Stomach (tissue), 4 donors: ENCODE results near the gene RAMACL.

ENCODE experiments used
- EP300 ChIP-seq: sonication (generic); formaldehyde crosslinking; IDR thresholded peaks from one replicate; pipeline ENCODE4 v1.6.1; 2017; ENCODE audit warnings: antibody characterized with exemption
- POLR2A ChIP-seq, 4 donors: fragments of 450-650 bp; IDR thresholded peaks; one replicate each; pipeline ENCODE4 v1.6.1; 2016; ENCODE audit warnings: antibody characterized with exemption in 4 of 4, control low read depth in 2 of 4, mild to moderate bottlenecking in 1 of 4, moderate library complexity in 1 of 4
- POLR2AphosphoS5 ChIP-seq, 3 donors: sonication (generic); formaldehyde crosslinking; IDR thresholded peaks; one replicate each; pipeline ENCODE4 v1.6.1; 2016; ENCODE audit warnings: antibody characterized with exemption in 3 of 3
- TF ChIP-seq, protein P1 (sequence below), 7 experiments: fragments of 450-650 bp in 4 of 7; fragments of 200-600 bp in 3 of 7; sonication (generic) in 3 of 7; IDR thresholded peaks; one replicate each; pipeline ENCODE4 v1.5.1; 2016 to 2019; ENCODE audit warnings: antibody characterized with exemption in 7 of 7, control low read depth in 2 of 7, mild to moderate bottlenecking in 1 of 7

DNA sequence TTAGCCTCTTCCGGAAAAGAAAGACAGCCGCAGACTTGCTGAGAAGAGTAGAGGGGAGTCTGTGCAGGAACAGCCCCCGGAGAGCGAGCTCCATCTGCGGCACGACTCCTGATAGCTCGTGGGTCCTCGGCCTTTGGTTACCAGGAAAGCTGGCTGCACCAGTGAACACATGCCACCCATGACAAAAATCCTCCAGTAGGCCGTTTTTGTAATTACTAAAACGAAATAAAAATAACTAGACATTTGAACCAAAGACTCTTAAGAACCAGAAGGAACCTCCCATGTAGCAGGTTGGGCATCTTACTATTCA lies 42.2 kb downstream of the RAMACL start:
- TF ChIP-seq, protein P1, sequence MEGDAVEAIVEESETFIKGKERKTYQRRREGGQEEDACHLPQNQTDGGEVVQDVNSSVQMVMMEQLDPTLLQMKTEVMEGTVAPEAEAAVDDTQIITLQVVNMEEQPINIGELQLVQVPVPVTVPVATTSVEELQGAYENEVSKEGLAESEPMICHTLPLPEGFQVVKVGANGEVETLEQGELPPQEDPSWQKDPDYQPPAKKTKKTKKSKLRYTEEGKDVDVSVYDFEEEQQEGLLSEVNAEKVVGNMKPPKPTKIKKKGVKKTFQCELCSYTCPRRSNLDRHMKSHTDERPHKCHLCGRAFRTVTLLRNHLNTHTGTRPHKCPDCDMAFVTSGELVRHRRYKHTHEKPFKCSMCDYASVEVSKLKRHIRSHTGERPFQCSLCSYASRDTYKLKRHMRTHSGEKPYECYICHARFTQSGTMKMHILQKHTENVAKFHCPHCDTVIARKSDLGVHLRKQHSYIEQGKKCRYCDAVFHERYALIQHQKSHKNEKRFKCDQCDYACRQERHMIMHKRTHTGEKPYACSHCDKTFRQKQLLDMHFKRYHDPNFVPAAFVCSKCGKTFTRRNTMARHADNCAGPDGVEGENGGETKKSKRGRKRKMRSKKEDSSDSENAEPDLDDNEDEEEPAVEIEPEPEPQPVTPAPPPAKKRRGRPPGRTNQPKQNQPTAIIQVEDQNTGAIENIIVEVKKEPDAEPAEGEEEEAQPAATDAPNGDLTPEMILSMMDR (IDR thresholded peaks at IDR 0.05), result no peak
- no peak for TF ChIP-seq POLR2A (IDR thresholded peaks at IDR 0.05)
- no peak for TF ChIP-seq POLR2AphosphoS5 (IDR thresholded peaks at IDR 0.05)
- TF ChIP-seq EP300, result no peak
